ENCODE data around the gene PAGE2. TPM values are rescaled to one million over a fixed set of nuclear protein-coding genes. Genes with fewer than 3 reads are reported as not detected.
"Not testable (repeated sequence)": the region's sequence is repeated elsewhere in the genome, so short reads cannot be mapped to it uniquely, and the experiment has no call there.

The PAGE2 gene, protein sequence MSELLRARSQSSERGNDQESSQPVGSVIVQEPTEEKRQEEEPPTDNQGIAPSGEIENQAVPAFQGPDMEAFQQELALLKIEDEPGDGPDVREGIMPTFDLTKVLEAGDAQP
- total RNA-seq (2014; rRNA removed; shearing (Covaris generic)), result not detected in 2 replicates
- polyA plus RNA-seq (2015; cell fraction: cytosol; rRNA removed), result 0.27 and 1.3 TPM in 2 replicates
- 0.75 TPM in 1 of 2 replicates, not detected in the other for polyA plus RNA-seq (2015; cell fraction: nucleus; rRNA removed)

DNA sequence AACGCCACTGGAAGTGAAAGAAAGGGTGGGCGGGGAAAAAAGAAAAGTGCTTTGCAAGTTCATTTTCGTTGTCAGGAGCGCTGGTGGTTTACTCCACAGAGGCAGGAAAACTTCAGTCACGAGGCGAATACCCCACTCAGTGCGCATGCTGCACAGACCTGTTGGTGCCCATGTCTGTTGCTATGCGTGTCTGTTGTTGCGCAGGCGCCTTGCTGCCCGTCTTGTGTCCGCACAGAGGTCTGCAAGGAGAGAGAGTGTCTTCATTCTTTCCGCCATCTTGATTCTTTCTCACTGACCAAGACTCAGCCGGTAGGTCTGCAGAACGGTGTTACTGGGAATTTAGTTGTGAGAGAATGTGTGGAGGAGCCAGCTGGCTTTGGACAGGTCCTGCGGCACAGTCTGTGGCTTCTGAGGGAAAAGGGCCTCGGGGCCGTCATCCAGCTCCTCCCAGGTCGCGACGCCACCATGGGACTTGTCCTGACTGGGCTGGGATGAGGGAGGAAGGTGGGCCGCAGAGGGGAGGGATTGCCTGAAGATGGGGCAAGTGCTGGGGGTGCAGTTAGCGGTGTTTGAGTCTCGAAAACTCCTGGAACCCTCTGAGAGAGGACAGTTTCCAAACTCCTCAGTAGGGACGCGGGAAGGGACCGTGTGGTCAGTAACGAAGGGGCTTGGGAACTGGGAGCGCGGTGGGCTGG, at the start of gene PAGE2:
TSS of gene PAGE2 (plus strand) at position 224 of the 695 bp plus-strand sequence. CDS start 1,003 bp downstream, outside the sequence.
- no peak for DNase-seq (ENCODE audit: low read depth)

DNA sequence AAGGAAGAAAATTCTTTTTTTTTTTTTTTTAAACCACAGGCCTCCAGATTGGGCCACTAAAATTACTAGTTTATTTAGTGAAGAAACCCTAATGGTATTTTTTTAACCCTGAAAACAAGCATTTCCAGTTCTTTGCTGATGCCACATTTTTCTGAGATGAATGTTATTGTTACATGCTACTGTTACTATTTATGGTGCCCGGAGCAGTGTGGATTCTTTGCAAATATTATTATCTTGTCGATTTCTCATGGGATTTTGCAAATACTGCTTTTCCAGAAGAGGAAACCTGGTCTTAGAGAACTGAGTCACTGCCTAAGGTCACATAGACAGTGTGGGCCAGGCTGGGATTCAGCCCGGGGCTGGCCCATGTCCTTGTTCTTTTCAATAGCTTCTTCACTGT, 49.3 kb upstream of the PAGE2 start:
- no peak for DNase-seq (ENCODE audit: low read depth)

DNA sequence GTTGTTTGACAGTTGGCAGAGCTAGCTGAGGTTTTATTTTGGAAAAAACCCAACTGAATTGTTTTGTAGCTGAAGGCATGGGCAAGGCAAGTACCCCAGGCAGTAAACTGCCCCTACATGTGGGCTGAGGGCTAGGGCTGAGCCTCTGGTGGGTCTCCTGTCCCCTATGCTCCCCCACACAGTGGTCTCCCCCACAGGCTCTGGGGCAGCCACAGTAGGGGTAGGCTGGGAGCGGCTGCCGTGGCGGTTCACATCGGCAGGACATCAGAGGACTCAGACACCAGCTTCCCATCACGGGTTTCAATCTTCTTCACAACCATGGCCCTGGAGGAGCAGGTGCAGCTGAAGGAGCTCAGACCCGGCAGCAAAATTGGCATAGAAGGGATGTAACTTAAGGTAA, 47.3 kb upstream of the PAGE2 start:
- DNase-seq (ENCODE audit: low read depth), result no peak

DNA sequence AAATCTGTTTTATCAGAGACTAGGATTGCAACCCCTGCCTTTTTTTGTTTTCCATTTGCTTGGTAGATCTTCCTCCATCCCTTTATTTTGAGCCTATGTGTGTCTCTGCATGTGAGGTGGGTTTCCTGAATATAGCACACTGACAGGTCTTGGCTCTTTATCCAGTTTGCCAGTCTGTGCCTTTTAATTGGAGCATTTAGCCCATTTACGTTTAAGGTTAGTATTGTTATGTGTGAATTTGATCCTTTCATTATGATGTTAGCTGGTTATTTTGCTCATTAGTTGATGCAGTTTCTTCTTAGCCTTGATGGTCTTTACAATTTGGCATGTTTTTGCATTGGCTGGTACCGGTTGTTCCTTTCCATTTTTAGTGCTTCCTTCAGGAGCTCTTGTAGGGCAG, 38.2 kb upstream of the PAGE2 start:
- DNase-seq (ENCODE audit: low read depth), result not testable (repeated sequence)

DNA sequence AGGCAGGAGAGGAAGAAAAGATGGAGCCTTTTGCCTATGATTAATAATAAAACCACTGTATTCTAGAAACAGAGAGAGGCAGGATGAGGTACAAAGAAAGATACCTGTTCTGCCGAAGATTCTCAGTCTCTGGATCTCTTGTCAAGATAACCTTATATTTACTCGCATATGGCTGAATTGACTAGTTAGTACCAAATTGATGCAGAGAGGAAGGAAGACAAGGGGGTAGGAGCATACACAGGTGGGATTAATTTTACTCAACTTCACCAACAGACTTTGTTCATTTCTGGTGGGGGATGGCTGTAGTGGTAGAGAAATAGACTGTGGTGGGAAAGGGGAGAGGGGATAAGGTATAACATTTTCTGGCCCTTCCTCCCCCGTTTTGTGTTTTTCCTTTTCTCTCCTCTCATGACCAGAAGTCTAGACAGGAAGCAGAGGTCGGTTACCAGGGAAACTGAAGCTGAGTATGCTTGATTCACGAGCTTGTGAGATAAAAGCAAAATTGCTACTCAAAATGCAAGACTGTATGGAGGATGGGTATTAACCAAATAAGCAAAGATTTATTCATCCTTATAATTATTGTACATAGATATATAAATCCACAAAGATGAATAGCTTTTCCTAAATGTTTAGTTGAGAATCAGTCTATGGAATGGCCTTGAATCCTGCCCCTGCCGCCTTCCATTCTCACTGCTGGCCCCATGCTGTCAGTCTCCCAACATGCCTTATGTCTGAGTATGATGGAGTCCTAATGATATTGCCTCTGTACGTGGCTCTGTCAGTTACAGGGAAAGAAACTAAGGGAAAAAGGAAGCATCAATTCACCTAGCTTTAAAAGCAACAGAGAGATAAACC, 31.8 kb upstream of the PAGE2 start:
- DNase-seq (ENCODE audit: low read depth), result no peak

DNA sequence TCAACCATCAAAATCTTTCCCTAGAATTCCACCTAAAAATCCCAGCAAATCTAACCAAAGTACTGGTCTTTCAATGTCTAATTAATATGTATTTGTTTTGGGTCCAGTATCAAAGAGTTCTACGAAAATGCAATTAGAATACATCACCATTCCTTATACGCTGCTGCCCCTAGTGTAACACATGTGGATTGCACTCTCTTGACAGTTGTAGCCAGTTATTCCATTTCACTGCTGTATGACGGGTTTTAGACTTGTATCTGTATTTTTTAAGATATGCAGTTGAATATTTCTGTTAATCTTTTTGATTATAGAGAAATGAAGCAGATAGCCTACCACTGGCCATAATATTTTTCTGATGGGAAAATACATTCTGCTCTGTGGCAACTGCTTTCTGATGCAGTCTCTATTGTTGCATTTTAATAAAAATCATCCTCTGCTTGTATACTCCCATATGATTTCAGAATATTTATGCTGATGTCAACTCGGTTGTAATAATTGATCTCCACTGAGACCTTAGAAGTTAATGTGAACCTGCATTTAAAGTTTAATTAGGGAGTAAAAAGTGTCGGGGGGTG, 31.1 kb upstream of the PAGE2 start:
- peak; percentile 1 for DNase-seq (ENCODE audit: low read depth)

DNA sequence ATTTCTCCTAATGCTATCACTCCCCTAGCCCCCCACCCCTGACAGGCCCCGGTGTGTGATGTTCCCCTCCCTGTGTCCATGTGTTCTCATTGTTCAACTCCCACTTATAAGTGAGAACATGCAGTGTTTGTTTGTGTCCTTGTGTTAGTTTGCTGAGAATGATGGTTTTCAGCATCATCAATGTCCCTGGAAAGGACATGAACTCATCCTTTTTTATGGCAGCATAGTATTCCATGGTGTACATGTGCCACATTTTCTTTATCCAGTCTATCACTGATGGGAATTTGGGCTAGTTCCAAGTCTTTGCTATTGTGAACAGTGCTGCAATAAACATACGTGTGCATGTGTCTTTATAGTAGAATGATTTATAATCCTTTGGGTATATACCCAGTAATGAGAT, 21.6 kb upstream of the PAGE2 start:
- DNase-seq (ENCODE audit: low read depth), result not testable (repeated sequence)

DNA sequence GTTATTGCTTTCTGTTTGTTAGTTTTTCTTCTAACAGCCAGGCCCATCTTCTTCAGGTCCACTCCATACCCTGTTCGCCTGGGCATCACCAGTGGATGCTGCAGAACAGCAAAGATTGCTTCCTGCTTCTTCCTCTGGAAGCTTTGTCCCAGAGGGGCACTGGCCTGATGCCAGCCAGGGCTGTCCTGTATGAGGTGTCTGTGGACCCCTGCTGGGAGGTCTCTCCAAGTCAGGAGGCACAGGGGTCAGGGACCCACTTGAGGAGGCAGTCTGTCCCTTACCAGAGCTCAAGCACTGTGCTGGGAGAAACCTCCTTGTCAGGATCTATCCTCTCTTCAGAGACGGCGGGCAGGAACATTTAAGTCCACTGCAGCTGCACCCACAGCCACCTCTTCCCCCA, 16.5 kb upstream of the PAGE2 start:
- DNase-seq (ENCODE audit: low read depth), result no peak

DNA sequence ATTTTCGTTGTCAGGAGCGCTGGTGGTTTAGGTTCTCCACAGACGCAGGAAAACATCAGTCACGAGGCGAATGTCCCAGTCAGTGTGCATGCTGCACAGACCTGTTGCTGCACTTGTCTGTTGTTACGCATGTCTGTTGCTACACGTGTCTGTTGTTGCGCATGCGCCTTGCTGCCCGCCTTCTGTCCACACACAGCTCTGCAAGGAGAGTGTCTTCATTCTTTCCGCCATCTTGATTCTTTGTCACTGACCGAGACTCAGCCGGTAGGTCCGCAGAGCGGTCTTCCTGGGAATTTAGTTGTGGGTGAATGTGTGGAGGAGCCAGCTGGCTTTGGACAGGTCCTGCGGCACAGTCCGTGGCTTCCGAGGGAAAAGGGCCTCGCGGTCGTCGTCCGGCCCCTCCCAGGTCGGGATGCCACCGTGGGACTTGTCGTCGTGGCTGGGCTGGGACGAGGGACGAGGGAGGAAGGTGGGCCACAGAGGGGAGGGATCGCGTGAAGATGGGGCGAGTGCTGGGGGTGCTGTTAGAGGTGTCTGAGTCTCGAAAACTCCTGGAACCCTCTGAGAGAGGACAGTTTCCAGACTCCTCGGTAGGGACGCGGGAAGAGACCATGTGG, 13.9 kb upstream of the PAGE2 start, which contains the start of gene PAGE2B:
TSS of gene PAGE2B (plus strand) at position 180 of the 617 bp plus-strand sequence. CDS start 1,012 bp downstream, outside the sequence.
- no peak for DNase-seq (ENCODE audit: low read depth)

DNA sequence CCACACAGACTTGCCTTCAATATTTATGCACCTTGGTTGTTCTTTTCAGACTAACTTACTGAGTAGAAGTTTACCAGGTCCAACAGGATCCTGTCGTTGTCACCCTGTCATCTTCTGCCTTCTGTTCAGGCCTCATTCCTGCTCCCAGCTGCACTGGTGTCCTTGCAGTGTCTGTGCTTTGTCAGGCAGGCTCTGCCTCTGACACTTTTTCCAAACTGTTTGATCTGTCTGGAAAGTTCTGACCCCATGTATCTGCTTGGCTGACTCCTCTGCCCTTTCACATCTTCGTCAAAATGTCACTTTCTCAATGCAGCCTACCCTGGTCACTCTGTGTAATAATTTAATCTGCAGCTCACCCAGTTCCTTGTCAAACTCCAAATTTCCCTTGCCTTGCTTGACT, 9.9 kb downstream of the PAGE2 start:
- no peak for DNase-seq (ENCODE audit: low read depth)

DNA sequence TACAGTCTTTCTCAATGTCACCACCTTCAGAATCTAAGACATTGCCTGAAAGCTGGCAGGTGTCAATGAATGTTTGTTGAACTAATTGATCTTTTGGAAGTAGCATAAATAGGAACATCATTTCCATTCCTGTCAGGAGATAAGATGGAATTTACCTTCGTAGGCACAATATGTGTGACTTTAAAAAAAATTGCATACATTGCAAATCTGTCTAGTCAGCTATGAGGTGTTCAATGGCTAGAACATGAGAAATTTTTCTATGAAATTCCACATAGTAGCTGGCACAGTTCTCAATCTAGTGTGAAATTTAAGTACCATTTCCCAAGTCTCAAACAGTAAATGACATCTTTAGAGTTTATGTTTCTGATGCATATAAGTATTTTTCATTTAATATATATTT, 10.3 kb downstream of the PAGE2 start:
- DNase-seq (ENCODE audit: low read depth), result no peak

DNA sequence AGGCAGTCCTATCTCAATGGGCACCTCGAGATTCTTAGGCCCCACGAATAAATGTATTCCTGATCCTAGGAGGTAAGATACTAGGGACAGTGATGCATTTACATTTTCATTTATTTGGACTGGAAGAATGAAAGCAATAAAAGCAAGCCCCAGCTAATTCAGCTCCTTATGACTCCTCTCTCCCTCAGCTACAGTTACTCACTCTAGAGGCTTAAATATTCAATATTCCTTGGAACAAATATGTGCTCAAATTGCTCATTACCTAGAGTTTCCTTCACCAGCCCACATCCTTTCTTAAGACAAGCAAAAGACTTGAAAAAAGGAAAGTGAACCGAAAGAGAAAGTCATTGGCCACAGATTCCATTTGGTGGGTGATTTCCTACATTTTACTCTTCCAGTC, 13.9 kb downstream of the PAGE2 start:
- DNase-seq (ENCODE audit: low read depth), result no peak

DNA sequence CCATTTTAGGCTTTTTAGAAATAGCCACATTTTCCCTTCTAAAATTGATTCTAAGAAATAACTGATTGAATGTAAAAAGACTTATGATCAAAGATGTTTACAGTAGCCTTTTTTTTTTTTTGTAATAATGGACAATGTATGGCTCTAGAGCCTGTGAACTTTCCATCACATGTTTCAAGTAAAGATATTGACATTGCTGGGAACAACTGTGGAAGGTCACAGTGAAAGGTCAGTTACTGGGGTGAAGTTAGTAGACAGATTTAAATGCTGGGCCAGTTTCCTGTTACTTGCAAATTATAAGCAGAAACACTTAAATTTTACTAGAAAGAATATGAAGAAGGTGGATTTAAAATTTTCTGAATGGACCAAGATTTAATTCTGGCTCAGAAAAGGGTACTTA, 18.4 kb downstream of the PAGE2 start:
- no peak for DNase-seq (ENCODE audit: low read depth)

DNA sequence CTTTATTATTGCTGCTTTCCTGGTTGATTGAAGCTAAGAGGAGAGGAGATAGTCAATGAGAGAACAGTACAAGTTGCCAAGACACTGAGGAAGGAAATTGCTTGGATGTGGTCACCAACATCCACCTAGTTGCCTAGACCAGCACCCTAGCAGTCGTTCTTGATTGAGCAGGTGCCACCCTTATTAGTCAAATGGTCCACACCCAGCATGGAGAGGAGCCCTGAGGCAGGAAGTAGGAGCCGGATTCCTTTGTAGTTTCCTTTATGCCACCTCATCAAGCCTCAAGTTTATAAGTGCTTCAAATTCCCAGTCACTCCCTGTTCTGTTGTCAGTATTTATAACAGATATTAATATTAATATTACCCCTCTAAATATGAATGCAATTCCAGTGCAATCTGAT, 19.1 kb downstream of the PAGE2 start:
- no peak for DNase-seq (ENCODE audit: low read depth)

DNA sequence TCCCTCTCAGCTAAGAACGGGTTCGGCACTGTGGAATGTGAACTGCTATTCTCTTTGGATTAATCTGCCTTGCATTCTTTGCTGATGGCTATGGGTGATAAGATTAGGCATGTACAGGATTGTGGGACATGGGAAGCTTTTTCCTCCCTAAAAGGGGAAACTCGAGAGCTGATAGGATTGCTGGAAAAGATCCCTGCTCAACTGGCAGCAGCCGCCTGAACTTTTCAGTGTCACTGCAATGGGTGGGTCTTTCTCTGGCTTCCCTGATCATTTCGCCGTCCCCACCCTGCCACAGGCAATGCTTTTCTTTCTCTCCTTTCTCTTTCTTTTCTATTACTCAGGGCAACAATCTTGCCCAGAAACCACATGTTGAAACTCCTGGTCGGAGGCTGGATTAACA, 20.5 kb downstream of the PAGE2 start:
- DNase-seq (ENCODE audit: low read depth), result no peak

DNA sequence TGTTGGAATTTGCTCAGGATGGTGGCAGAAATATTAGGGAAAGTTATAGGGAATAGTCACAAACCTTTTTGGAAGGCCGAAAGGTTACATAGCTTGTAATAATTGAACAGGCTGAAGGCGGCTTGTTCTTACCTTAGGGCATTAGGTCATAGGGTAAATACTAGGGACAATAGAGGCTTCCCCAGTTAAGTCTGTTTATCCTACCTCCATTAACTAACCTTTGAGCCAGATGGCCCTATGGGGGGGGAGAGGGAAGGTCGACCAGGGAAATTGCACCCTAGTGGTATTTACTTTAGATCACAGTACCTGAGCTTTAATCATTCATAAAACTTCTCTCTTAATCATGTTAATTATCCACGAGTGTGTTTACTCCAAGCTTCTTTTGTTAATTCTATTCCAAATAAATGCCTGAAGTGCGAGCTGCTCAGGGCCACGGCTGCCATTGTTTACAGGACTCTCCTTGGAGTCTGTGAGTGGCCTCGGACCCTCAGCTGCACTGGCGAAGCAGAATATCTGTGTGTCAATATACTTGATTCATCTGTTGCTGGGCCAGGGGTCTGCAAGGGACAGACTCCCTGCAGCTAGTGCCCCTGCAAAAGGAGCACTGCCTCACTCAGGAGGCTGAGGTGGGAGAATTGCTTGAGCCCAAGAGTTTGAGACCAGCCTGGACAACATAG, 22.9 kb downstream of the PAGE2 start:
- DNase-seq (ENCODE audit: low read depth), result no peak

DNA sequence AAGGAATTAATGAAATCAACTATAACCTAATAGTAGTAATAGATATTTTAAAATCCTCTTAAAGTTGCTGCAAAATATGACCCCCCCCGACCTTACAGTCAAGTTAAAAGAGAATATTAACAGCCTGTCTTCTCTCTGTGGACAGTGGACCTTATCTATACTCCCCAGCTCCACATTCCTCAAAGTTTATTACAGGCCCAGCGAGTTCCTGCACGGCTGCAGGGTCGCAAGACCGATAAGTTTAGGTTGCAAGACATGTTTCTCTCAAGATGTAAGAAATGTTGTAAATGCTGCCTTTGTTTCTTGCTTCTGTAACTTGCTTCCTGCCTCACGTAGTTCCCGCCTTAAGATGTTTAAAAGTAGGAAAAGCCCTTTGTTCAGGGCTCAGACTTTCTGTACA, 27.8 kb downstream of the PAGE2 start:
- not testable (repeated sequence) for DNase-seq (ENCODE audit: low read depth)

DNA sequence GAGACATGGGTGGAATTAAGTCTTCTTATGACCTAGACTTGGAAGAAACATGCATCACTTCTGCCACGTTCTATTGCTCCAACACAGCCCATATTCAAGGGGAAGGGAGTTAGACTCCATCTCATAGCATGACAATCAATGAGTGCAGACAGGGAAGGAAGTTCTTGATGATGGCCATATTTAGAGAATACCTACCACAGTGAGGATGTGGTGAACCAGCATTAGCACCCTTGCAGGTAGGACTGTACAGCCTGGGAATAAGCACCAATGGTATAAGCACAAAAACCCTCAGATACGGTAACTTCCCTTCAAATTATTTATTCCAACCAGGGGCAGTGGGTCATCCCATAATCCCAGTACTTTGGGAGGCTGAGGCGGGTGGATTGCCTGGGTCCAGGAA, 29.8 kb downstream of the PAGE2 start:
- DNase-seq (ENCODE audit: low read depth), result no peak

DNA sequence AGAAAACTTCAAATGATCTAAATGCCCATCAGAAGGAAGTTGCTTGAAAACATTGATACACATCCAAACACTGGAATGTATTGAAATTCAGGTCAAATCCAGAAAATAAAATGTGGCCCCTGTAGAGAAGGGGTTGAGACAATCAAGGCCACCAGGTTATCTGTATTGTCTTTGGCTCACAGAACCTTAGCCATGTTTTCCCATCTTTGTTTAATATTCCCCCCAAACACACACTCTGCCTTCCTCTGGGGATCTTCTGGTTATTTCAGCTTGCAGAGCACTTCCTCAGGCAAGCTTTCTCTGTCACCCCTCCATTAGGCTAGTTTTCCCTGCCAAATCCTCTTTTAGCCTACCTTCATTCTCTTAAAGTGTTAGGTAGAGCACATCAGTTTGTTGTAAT, 30.5 kb downstream of the PAGE2 start:
- no peak for DNase-seq (ENCODE audit: low read depth)

DNA sequence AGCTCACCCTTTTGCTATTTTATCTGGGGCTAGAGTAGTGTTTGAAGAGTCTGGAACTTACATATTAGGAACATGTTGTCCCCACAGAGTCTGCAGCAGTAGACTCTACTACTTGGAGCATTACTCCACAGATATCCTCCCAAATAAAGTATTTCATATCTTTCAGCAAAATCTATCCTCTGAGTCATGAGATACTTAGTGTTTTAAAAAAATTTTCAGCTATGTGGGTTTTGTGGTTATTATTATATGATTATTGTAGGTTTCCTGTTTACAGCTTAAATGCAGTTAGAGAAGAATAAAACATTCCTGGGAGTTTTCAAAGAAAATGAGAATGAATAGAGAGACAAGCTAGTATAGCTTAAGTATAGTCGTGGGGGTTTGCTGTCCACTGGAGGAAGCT, 30.9 kb downstream of the PAGE2 start:
- DNase-seq (ENCODE audit: low read depth), result no peak
